ENCODE data around the gene THSD4. TPM values are rescaled to one million over a fixed set of nuclear protein-coding genes. Genes with fewer than 3 reads are reported as not detected.

The THSD4 gene
- total and polyA plus RNA-seq, 8 donors, result 15.7 to 43.3 (median 19.1) TPM

GRCh38 chr15:71489570-71489969 lies 374.3 kb downstream of the THSD4 start:
- no peak for TF ChIP-seq CTCF (IDR thresholded peaks at IDR 0.05)
- ATAC-seq, result no peak
- Histone ChIP-seq H3K36me3 (no peaks in the 10 kb centered on the region), H3K4me1 (no peaks in the 10 kb centered on the region), H3K27me3 (no peaks in the 10 kb centered on the region), H3K27ac (no peak overlapping the region), H3K9me3 (no peaks in the 10 kb centered on the region), H3K4me3 (no peak overlapping the region)
- intact Hi-C loops (cut with DNase I), result no loop called here
- DNase-seq, result no peak

GRCh38 chr15:71493526-71493925 lies 378.3 kb downstream of the THSD4 start:
- H3K27ac ChIP-seq, result no peak overlapping the region
- H3K4me3 ChIP-seq, result no peak overlapping the region
- no peaks in the 10 kb centered on the region for H3K9me3 ChIP-seq
- no peaks in the 10 kb centered on the region for H3K27me3 ChIP-seq
- DNase-seq (no peak), ATAC-seq (no peak)
- H3K36me3 ChIP-seq, result no peaks in the 10 kb centered on the region
- H3K4me1 ChIP-seq, result no peaks in the 10 kb centered on the region
- intact Hi-C loops (cut with DNase I), result no loop called here
- TF ChIP-seq CTCF (IDR thresholded peaks at IDR 0.05), result no peak

GRCh38 chr15:71494563-71495397 lies 379.5 kb downstream of the THSD4 start:
- H3K9me3 ChIP-seq, result no peaks in the 10 kb centered on the region
- no peak for TF ChIP-seq CTCF (IDR thresholded peaks at IDR 0.05)
- no peak overlapping the region for H3K27ac ChIP-seq
- no peak overlapping the region for H3K4me3 ChIP-seq
- H3K4me1 ChIP-seq, result no peaks in the 10 kb centered on the region
- DNase-seq, result peak in 2 of 4 donors; percentile 75
- no peak for ATAC-seq
- intact Hi-C loops (cut with DNase I), result no loop called here
- no peaks in the 10 kb centered on the region for H3K36me3 ChIP-seq
- H3K27me3 ChIP-seq, result no peaks in the 10 kb centered on the region

- intact Hi-C loops (cut with DNase I), result no loop called here
- no peak overlapping the region for H3K27ac ChIP-seq
- no peaks in the 10 kb centered on the region for H3K36me3 ChIP-seq
- H3K4me3 ChIP-seq, result no peak overlapping the region
- peaks cover 0 to 3% of the 10 kb centered on the region in 2 donors for H3K9me3 ChIP-seq
- ATAC-seq, result no peak
- no peaks in the 10 kb centered on the region for H3K4me1 ChIP-seq
- TF ChIP-seq CTCF (IDR thresholded peaks at IDR 0.05), result no peak
- H3K27me3 ChIP-seq, result no peaks in the 10 kb centered on the region
- no peak for DNase-seq
These were observed 380.1 kb downstream of the THSD4 start for GRCh38 chr15:71495398-71495780.

GRCh38 chr15:71496336-71496955 lies 381.2 kb downstream of the THSD4 start:
- no peak for TF ChIP-seq CTCF (IDR thresholded peaks at IDR 0.05)
- Histone ChIP-seq H3K9me3 (peaks cover 0 to 7% of the 10 kb centered on the region in 2 donors), H3K4me3 (no peak overlapping the region), H3K27ac (no peak overlapping the region), H3K36me3 (no peaks in the 10 kb centered on the region), H3K4me1 (no peaks in the 10 kb centered on the region), H3K27me3 (no peaks in the 10 kb centered on the region)
- intact Hi-C loops (cut with DNase I), result no loop called here
- ATAC-seq, result no peak
- no peak for DNase-seq
